Natural killer cell (primary cell): ENCODE measurements around the gene TXNDC5. TPM values are rescaled to one million over a fixed set of nuclear protein-coding genes. Genes with fewer than 3 reads are reported as not detected.
A peak's percentile ranks its signal among the peaks of the same experiment; 100 is the strongest.

Source experiments
- ATAC-seq, 3 donors: fragments of 150-1000 bp in 2 of 3; fragments of 200-7000 bp in 1 of 3; cut with Tn5 transposase; 1 replicate in 1 of 3; 2 replicates in 2 of 3; pipeline ENCODE4 v1.10.0; 2021; ENCODE audit warnings: mild to moderate bottlenecking in 2 of 3, moderate library complexity in 2 of 3
- DNase-seq, 2 donors: peaks; one replicate each; pipeline versions ENCODE4 v3.0.0 to v3.0.0-alpha.2; 2013 to 2021; ENCODE audit warnings: mixed read lengths in 1 of 2
- H3K27ac ChIP-seq: one replicate; pipeline ENCODE4 v1.5.1; 2013; ENCODE audit warnings: mild to moderate bottlenecking, low read length
- H3K27me3 ChIP-seq: one replicate; pipeline ENCODE4 v1.6.1; 2013; ENCODE audit warnings: low read length; ENCODE audit not compliant: control insufficient read depth, insufficient read depth
- H3K36me3 ChIP-seq: one replicate; pipeline ENCODE4 v1.6.1; 2013; ENCODE audit warnings: low read length; ENCODE audit not compliant: control insufficient read depth, insufficient read depth
- H3K4me1 ChIP-seq: one replicate; pipeline ENCODE4 v1.6.1; 2013; ENCODE audit warnings: low read length; ENCODE audit not compliant: control insufficient read depth, insufficient read depth
- H3K4me3 ChIP-seq: one replicate; pipeline ENCODE4 v1.5.1; 2013; ENCODE audit warnings: low read length
- H3K9me3 ChIP-seq: one replicate; pipeline ENCODE4 v1.6.1; 2013; ENCODE audit warnings: low read length; ENCODE audit not compliant: control insufficient read depth, insufficient read depth
- H3K27ac Mint-ChIP-seq, 2 donors: one replicate each; pipeline ENCODE4 v1.8.0; 2022; ENCODE audit warnings: mild to moderate bottlenecking in 2 of 2, mixed read lengths in 2 of 2, moderate library complexity in 1 of 2
- H3K27me3 Mint-ChIP-seq, 2 donors: one replicate each; pipeline ENCODE4 v1.8.0; 2022; ENCODE audit warnings: low read depth in 2 of 2, mixed read lengths in 2 of 2
- H3K36me3 Mint-ChIP-seq: one replicate; pipeline ENCODE4 v1.8.0; 2022; ENCODE audit warnings: mixed read lengths
- H3K4me1 Mint-ChIP-seq, 2 donors: one replicate each; pipeline ENCODE4 v1.8.0; 2022; ENCODE audit warnings: mixed read lengths in 2 of 2
- H3K4me3 Mint-ChIP-seq: one replicate; pipeline ENCODE4 v1.8.0; 2022; ENCODE audit warnings: mild to moderate bottlenecking, moderate library complexity, mixed read lengths
- H3K9me3 Mint-ChIP-seq, 2 donors: one replicate each; pipeline ENCODE4 v1.8.0; 2022; ENCODE audit warnings: mixed read lengths in 2 of 2
- WGBS: methylation state at CpG from one replicate; pipeline ENCODE4 v1.1.7; 2013; ENCODE audit warnings: missing lambda C conversion rate; ENCODE audit not compliant: insufficient coverage; 5-methylcytosine and 5-hydroxymethylcytosine counted together
- intact Hi-C: fragments of 100-400 bp; cut with micrococcal nuclease; formaldehyde crosslinking; loops from one replicate; pipeline ENCODE4 v1.14.2; 2022
- total RNA-seq, 4 donors: library from RNA; stranded (reverse); fragments of 120-200 nt in 1 of 4; gene quantifications; one replicate each; pipeline versions ENCODE4 v1.2.3 to v1.2.4, GENCODE V29; 2013 to 2022
- TF ChIP-seq, protein P1 (sequence below): fragments of 200-600 bp; IDR thresholded peaks from one replicate; pipeline ENCODE4 v1.8.0; 2022; ENCODE audit warnings: antibody characterized with exemption

Gene TXNDC5
- total RNA-seq, 3 donors from 2014 or later (not counting 1 experiment from before 2014, with no cell fraction given) = 7.9 to 105 (median 9.7) TPM

DNA sequence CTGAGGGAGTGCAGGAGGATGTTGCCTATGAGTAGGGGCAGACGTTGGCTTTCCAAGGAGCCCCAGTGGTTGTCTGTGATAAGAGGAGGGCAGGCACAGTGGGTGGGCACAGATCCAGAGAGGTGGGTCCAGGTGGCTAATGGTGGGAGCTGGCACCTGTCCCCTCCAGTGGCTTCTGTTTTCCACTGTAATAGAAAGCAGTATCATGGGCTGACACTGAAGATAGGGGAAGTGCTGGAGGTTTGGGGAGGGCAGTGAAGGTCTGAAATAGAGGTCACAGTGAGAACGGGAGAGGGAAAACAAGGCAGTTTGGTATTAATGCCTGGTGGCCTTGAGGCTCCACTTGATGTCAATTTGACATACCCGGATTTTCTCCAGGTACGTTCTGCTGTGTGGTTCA lies 10.5 kb upstream of the TXNDC5 start:
- no peak for ATAC-seq
- Mint-ChIP-seq H3K36me3 (no peaks in the 10 kb centered on the region), H3K4me3 (no peak overlapping the region), H3K27ac (no peak overlapping the region), H3K9me3 (peaks cover 0 to 7% of the 10 kb centered on the region in 2 donors), H3K27me3 (peaks cover 12 to 13% of the 10 kb centered on the region in 2 donors), H3K4me1 (no peaks in the 10 kb centered on the region)
- intact Hi-C loops = no loop called here
- no peaks in the 10 kb centered on the region for H3K36me3 ChIP-seq
- TF ChIP-seq, protein P1, sequence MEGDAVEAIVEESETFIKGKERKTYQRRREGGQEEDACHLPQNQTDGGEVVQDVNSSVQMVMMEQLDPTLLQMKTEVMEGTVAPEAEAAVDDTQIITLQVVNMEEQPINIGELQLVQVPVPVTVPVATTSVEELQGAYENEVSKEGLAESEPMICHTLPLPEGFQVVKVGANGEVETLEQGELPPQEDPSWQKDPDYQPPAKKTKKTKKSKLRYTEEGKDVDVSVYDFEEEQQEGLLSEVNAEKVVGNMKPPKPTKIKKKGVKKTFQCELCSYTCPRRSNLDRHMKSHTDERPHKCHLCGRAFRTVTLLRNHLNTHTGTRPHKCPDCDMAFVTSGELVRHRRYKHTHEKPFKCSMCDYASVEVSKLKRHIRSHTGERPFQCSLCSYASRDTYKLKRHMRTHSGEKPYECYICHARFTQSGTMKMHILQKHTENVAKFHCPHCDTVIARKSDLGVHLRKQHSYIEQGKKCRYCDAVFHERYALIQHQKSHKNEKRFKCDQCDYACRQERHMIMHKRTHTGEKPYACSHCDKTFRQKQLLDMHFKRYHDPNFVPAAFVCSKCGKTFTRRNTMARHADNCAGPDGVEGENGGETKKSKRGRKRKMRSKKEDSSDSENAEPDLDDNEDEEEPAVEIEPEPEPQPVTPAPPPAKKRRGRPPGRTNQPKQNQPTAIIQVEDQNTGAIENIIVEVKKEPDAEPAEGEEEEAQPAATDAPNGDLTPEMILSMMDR = no peak
- no peak overlapping the region for H3K4me3 ChIP-seq
- DNase-seq = no peak
- H3K27me3 ChIP-seq = no peaks in the 10 kb centered on the region
- no peak overlapping the region for H3K27ac ChIP-seq
- H3K9me3 ChIP-seq = no peaks in the 10 kb centered on the region
- 80% methylated on average over 4 of the region's 4 CpGs for WGBS
- H3K4me1 ChIP-seq = no peaks in the 10 kb centered on the region

DNA sequence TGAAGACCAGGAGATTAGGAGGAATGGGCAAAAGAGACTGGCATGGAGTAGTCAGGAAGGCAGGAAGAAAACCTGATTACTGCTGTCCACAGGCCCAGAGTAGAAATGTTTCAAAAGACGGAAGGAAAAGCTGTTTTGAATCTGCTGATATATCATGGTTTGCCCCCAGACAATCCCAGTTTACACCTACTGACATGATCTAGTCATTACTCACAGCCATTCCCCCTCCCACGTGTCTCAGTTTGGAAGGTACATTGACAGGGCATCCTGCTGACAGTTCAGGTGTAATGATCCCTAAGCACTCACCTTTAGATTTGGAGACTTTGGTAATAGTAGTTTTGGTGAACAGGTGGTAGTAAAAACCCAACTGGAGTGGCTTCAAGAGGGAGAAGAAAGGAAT lies 9.8 kb upstream of the TXNDC5 start:
- ATAC-seq = no peak
- no peak for DNase-seq
- no peak overlapping the region for H3K27ac ChIP-seq
- 94% methylated on average over 2 of the region's 2 CpGs for WGBS
- intact Hi-C loops = no loop called here
- no peak overlapping the region for H3K4me3 ChIP-seq
- no peaks in the 10 kb centered on the region for H3K36me3 Mint-ChIP-seq
- no peaks in the 10 kb centered on the region for H3K4me1 ChIP-seq
- H3K27me3 Mint-ChIP-seq = peaks cover 10 to 13% of the 10 kb centered on the region in 2 donors
- H3K9me3 Mint-ChIP-seq = peaks cover 0 to 5% of the 10 kb centered on the region in 2 donors
- no peaks in the 10 kb centered on the region for H3K9me3 ChIP-seq
- H3K4me3 Mint-ChIP-seq = no peak overlapping the region
- H3K27me3 ChIP-seq = no peaks in the 10 kb centered on the region
- no peaks in the 10 kb centered on the region for H3K36me3 ChIP-seq
- H3K27ac Mint-ChIP-seq = no peak overlapping the region
- TF ChIP-seq, protein P1 = no peak
- no peaks in the 10 kb centered on the region for H3K4me1 Mint-ChIP-seq

DNA sequence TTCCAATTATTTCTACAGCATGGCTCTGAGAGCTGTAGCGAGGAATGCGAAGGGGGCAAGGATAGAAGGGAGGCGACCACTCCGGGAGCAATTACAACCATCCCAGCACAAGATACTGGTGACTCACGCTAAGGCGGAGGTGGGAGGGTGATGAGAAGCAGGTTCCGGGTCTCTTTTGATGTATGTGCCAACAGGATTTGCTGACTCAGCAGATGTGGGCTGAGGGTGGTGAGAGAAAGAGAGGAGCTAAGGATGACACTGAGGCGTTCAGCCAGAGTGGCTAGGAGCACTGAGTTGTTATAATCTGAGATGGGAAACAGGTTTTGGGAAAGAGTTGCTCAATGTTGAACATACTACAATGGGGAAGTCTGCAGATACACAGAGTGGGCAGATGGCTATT lies 9.3 kb upstream of the TXNDC5 start:
- Histone ChIP-seq H3K27ac (no peak overlapping the region), H3K4me1 (no peaks in the 10 kb centered on the region), H3K9me3 (no peaks in the 10 kb centered on the region), H3K27me3 (no peaks in the 10 kb centered on the region), H3K36me3 (no peaks in the 10 kb centered on the region), H3K4me3 (no peak overlapping the region)
- no peak overlapping the region for H3K27ac Mint-ChIP-seq
- 85% methylated on average over 8 of the region's 8 CpGs for WGBS
- H3K27me3 Mint-ChIP-seq = peaks cover 6 to 13% of the 10 kb centered on the region in 2 donors
- H3K4me3 Mint-ChIP-seq = no peak overlapping the region
- H3K36me3 Mint-ChIP-seq = no peaks in the 10 kb centered on the region
- peak in 1 of 2 donors; percentile 15 for DNase-seq
- H3K4me1 Mint-ChIP-seq = no peaks in the 10 kb centered on the region
- no peaks in the 10 kb centered on the region for H3K9me3 Mint-ChIP-seq
- intact Hi-C loops = no loop called here
- peak in 1 of 3 donors; percentile 18 for ATAC-seq
- TF ChIP-seq, protein P1 = no peak

DNA sequence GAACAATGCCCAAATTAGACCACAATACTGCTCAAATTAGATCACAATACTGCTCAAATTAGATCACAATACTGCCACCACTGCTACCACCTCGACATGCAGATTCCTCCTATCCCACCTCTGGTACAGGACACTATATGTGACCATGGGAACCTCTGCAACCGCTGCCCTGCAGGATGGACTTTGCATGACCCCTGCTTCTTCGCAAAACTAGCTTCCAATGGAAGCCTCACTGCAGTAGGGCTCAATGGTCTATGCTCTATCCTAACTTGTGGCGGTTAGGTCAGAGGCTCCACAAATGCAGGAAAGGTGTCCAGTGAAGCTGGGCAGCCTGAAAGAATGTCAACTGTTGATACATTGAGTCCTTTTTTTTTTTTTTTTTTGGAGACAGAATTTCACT lies 7.8 kb upstream of the TXNDC5 start:
- no peaks in the 10 kb centered on the region for H3K36me3 Mint-ChIP-seq
- H3K27ac ChIP-seq = no peak overlapping the region
- WGBS = 90% methylated on average over 4 of the region's 4 CpGs

More for the DNA sequence above, 7.8 kb upstream of the TXNDC5 start:
- TF ChIP-seq, protein P1 = no peak
- no peaks in the 10 kb centered on the region for H3K9me3 ChIP-seq
- Mint-ChIP-seq H3K4me1 (no peaks in the 10 kb centered on the region), H3K4me3 (no peak overlapping the region), H3K27me3 (no peaks in the 10 kb centered on the region), H3K9me3 (no peaks in the 10 kb centered on the region), H3K27ac (no peak overlapping the region)
- H3K4me1 ChIP-seq = no peaks in the 10 kb centered on the region
- intact Hi-C loops = no loop called here
- no peaks in the 10 kb centered on the region for H3K36me3 ChIP-seq
- no peak for DNase-seq
- H3K4me3 ChIP-seq = no peak overlapping the region
- no peak for ATAC-seq
- H3K27me3 ChIP-seq = no peaks in the 10 kb centered on the region
